HG03103 (cell line): ENCODE measurements around the gene LUZP1.

Experiments used
- ATAC-seq: cut with Tn5 transposase; IDR thresholded peaks from one replicate; pipeline ENCODE4 v1.9.1; 2021; ENCODE audit warnings: low read depth; ENCODE audit not compliant: unreplicated experiment

LUZP1 gene

GRCh38 chr1:23120383-23120782 is 48.3 kb downstream of the LUZP1 start:
- no peak for ATAC-seq

DNA sequence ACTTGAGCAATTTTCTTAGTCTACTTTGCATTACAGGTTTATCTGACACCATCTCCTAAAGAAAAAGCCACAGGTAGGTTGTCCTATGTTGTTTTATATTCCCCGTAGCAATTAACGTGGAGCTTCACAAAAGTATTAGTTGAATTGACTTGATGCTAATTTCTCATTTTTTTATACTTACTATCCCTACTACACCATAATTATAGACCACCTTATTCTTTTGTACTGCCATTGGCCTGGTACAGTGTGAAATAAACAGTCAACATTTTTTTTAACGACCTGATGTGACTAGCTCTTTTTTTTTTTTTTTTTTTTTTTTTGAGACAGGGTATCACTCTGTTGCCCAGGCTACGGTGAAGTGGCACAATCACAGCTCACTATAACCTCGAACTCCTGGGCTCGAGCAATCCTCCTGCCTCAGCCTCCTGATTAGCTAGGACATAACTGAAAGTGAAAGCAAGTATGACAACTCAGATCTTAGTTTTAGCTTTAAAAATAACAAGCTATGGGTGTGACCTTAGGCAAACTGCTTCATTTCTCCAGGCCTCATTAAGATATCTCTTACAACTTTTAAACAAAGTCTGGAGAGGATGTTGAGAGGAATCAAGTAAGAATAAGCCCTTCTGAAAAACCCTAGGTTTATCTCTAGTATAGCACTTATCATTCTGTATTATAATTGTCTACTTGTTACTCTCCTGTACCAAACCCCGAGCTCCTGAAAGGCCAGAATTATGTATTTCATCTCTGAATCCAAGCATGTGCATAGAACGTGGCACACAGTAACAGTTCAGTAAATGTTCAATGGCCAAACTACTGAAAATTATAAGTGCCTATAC is 49.5 kb downstream of the LUZP1 start:
- ATAC-seq, result no peak

- ATAC-seq, result no peak
Measured at GRCh38 chr1:23118407-23118806, 50.2 kb downstream of the LUZP1 start.

DNA sequence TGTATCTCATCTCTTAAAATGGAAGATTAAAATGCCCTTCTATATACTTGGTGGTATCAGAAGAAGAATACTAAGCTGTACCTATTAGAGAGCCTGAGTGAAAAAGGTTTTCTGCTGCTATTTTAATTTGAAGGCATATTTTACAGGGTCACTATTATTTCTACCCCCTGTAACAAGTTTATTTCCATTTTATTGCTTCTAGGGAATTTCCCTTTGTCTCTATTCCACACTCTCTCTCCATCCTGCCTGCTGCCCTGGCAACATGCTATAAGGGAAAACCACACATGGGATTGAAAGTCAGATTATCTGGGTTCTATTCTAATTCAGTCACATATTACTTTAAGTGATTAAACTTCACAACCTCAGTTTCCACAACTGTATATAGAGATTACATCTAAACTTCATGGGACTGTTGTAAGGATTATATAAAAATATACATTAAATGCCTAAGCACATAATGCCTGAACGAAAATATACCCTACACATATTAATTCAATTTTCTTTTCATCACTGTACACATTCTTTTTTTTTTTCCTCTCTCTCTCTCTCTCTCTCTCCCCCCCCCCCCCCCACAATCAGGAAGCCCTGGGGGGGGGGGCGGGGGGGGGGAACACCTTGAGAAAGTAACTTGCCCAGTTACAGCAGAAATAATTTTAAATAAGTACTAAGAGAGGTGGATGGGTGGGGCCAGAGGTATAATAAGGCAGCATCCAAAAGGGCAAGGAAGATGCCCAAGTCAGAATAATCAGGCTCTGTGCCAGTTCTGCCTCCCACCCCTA is 51.5 kb downstream of the LUZP1 start:
- no peak for ATAC-seq

DNA sequence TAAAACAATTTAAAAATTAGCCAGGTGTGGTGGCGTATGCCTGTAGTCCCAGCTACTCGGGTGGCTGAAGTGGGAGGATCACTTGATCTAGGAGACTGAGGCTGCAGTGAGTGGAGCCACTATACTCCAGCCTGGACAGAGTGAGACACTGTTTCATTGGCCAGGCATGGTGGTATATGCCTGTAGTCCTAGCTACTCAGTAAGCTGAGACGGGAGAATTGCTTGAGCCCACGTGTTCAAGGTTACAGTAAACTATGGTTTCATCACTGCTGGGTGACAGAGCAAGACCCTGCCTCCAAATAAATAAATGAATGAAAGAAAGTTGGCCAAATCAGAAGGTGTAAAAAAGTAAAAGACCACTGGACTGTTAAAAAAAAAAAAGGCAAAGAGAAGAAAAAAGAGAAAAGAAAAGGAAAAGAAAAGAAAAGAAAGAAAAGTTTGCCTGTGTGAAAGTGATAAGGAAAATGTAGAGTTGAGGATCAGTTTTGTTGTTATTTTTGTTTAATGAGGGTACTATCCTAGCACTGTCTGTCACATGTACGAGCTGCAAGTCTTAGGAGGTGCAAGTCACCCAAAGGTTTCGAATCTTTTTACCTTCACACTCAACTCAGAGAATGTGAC is 52.3 kb downstream of the LUZP1 start:
- no peak for ATAC-seq

- ATAC-seq, result no peak
Measured at GRCh38 chr1:23114424-23115079, 54.1 kb downstream of the LUZP1 start.

DNA sequence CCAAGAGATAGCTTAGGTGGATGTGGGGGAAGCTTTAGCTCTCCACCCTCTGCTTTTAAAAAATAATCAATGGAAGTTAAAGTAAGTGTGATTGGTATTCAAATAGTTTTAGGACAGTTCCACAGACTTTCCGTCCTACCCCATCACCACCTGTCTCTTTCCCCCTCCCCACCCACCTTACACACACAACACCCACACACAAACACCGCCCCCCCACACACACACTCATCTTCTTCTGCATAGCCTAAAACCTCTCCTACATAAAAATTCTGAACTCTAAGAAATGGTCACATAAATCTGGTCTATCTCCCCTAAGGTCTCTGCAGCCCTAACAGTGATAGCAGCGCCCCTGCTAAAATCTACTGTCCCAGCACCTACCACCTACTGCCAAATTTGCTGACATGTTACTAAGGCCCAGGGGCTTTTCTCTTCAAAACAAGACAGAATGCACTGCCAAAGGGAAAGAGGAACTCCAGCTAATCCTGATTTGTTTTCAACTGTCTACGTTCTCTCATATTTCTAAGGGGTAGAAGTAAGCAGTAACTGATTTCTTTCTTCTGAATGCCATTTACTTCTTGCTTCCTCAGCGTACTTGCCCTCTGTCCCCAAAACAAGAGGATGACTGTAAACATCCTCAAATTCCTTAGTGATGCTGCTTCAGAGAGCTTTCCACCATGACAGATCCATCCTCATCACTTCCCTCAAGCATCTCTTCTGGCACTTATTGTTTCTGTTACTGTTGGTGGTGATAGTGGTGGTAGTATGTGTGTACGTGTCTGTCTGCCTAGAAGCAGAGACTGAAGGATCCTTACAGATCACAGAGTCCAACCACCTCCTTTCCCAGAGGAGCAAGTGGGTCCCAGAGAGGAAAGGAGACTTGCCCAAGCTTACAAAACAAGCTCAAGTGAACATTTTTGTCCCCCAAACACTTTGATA is 56.8 kb downstream of the LUZP1 start:
- ATAC-seq, result no peak

DNA sequence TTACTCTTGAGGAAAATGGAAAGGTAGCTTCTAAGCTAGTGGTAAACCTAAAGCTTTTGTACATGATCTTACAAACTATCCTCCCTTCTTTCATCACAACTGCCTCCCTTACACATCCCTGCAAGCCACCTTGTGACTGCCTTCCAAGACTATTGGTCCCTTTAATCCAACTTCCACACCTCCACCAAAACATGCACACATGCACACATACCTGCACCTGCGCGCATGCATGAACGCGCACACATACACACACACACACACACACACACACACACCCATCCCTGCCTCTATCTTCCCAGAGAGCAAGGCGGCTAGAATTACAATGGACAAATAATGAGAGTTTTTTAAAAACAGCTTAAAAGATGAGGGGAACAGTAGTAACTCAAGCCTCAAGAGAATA is 58.3 kb downstream of the LUZP1 start:
- ATAC-seq, result no peak

- ATAC-seq, result no peak
Measured at GRCh38 chr1:23108918-23109533, 59.6 kb downstream of the LUZP1 start.

DNA sequence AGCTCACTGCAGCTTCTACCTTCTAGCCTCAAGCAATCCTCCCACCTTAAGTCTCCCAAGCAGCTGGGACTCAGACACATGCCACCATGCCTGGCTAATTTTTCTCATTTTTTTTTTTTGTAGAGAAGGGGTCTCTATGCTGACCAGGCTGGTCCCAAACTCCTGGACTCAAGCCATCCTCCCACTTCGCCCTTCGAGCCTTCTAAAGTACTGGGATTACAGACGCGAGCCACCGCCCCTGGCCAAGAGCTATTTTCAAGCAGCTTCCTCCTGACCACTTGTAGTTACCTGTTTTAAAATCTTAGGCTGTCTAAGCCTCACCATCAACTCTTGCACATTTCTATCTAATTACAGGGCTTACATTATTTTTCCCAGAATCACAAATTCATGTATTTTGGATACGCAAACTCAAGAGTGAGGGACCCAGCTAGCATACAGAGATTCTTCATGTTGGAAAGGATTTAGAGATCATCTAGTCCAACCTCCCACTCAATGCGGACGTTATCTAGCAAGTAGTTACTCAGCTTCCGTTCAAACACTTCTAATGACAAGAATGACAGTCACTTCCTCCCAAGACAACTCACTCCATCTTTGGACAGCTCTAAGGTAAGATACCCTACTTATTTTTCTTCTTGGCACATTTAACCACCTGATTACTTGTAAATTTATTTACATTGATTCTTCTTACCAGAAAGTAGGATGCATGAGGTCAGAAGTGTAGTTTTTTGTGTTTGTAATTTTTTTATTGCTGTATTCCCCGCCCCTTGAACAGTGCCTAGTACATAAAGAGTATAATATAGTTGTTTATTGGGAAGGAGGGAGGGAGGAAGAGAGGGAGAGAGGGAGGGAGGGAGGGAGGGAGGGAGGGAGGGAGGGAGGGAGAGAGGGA is 65.4 kb downstream of the LUZP1 start:
- ATAC-seq, result no peak

GRCh38 chr1:23102289-23102688 is 66.4 kb downstream of the LUZP1 start:
- ATAC-seq, result no peak

GRCh38 chr1:23101887-23102286 is 66.8 kb downstream of the LUZP1 start:
- ATAC-seq, result no peak

DNA sequence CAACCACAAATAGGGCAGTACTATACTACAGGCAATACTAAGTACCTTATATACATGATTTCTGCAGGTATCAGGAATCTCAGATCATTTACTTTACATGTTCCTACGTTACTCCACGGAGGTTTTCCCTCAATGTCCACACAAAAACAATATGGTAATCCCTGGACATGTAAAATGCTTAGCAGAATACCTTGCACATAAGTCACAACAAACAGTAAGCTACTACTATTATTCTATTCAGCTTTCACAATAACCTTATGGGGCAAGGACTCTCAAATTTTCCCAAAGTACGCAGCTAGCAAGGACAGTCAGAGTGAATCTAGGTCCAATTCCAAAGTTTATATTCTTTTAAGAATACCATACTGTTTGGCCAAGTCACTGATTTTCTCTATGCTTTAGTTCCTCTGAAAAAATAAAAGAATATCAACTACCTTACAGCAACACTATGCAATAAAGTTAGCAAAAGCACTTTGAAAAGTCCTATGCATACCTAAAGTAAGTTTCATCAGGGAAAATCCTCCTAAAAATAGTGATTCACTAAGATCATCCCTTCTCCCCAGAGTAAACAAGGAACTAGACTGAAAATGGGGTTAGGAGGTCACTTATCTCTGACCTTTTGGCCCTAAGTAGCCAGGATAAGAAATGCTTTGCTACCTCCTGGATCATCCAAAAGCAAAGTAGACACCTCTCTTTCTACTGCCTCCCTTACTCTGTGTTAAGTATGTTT is 67.4 kb downstream of the LUZP1 start:
- no peak for ATAC-seq

- ATAC-seq, result no peak
Measured at GRCh38 chr1:23100074-23100748, 68.4 kb downstream of the LUZP1 start.

DNA sequence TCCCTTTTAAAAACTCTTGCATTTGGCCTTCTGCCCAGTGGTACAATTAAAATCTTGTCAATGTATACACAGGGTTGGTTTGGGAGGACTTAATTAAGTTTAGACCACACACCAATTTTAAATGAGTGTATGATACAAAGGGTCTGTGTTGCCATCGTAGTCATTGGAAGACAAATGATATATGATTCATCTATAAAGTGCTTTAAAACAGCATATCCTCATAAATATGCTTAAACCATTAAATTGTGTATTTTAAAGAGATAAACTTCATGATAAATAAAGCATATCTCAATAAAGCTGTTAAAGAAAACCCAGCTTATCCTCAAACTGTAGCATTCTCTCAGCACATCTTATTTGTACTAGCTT is 69.5 kb downstream of the LUZP1 start:
- ATAC-seq, result no peak

DNA sequence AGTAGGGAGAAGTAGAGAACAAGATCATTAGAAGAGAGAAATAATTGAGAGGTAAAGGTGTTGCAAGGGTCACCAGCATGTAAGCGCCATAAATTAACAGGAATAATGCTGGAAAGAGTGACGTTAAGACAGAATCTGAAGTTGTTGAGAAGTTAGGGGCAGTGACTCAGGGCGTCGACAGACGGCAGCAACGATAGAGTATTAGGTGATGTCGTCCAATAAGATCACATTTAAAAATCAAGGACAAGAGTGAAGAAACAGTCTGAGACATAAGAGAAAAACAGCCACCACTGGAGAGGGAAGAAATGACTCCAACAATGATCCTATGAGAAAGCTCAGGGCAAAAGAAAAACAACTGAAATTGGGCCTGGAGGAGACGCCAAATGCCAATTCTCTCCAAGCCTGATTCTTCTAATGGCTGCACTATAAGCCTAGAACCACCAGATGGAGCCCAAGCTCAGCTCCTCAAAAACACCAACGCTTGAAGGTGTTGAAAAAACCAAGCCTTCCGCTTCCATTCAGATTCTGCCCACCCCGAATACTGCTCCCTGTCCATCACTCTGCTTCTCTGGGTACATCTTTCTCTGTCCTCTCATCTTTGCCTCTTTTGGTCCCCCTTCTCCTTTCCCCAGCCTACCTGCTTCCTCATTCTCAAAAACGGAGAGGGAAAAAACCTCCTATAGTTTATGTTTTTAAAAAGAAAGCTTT is 70.0 kb downstream of the LUZP1 start:
- ATAC-seq, result no peak

DNA sequence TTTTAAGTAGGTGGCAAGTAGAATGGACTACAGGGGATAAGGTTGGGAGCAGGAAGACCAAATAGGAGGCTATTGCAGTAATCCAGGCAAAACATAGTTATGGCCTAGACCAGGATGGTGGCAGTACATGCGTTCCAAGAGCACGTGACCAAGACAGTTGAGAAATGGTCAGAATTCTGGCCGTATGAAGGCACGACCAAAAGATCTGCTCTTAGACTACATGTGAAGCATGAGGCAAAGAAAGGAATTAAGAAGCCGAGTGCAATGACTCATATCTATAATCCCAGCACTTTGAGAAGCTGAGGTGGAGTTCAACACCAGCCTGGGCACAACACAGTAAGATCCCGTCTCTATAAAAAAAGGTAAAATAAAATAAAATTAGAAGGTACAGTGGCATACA is 71.3 kb downstream of the LUZP1 start:
- ATAC-seq, result no peak
